K562 (cell line): ENCODE measurements around the gene MOXD1. TPM values are rescaled to one million over a fixed set of nuclear protein-coding genes. Genes with fewer than 3 reads are reported as not detected.

Source experiments
- ATAC-seq: fragments of 200-7000 bp; cut with Tn5 transposase; 3 replicates; pipeline ENCODE4 v1.9.1; 2020; ENCODE audit warnings: moderate library complexity
- BruUV-seq: library from RNA; stranded (reverse); fragments of 400-500 nt; replicated peaks from 2 replicates; lab custom pipeline; 2021; lab: Mats Ljungman, UMichigan
- CTCF ChIA-PET: fragments of 300-600 bp; formaldehyde crosslinking; extraction: SDS; loops from one replicate; lab custom pipeline; 2021; ENCODE audit warnings: low intra/inter-chr PET ratio; lab: Yijun Ruan, JAX
- POLR2A ChIA-PET: fragments of 300-600, 350-650 bp; sonication (Branson Sonifier 250); formaldehyde crosslinking; extraction: SDS; loops from one replicate; lab custom pipeline; 2021; ENCODE audit warnings: antibody characterized with exemption, inconsistent platforms; lab: Yijun Ruan, JAX
- DNase-seq, 4 experiments: peaks; one replicate each; pipeline versions ENCODE4 v3.0.0 to v3.0.0-alpha.2; 2011 to 2018; ENCODE audit warnings: low spot score in 3 of 4, mixed read lengths in 3 of 4; ENCODE audit errors: extremely low read depth in 1 of 4
- FAIRE-seq: peaks from 2 replicates; lab custom pipeline; 2011; peaks lifted over from hg19 to GRCh38; lab: Jason Lieb, UNC
- H2AFZ ChIP-seq: 2 replicates; pipeline ENCODE4 v1.6.0; 2011; ENCODE audit warnings: low read depth, low read length, control low read depth, inconsistent platforms
- H3K27ac ChIP-seq: fragments of 200-600 bp; 3 replicates; pipeline ENCODE4 v1.8.0; 2011; ENCODE audit warnings: low read depth, mild to moderate bottlenecking, control low read depth, inconsistent platforms, low read length, moderate library complexity, mixed read lengths; ENCODE audit errors: extremely low read depth
- H3K27me3 ChIP-seq, 2 experiments: fragments of 300-600 bp in 1 of 2; 2 replicates in 1 of 2; 3 replicates in 1 of 2; pipeline versions ENCODE4 v1.6.0 to v1.8.0; 2011; ENCODE audit warnings: inconsistent platforms in 2 of 2, low read length in 2 of 2, mild to moderate bottlenecking in 1 of 2, mixed read lengths in 1 of 2, moderate library complexity in 1 of 2; ENCODE audit not compliant: control insufficient read depth in 2 of 2, insufficient read depth in 2 of 2
- H3K36me3 ChIP-seq: fragments of 300-600 bp; 3 replicates; pipeline ENCODE4 v1.8.0; 2011; ENCODE audit warnings: mild to moderate bottlenecking, low read length, inconsistent platforms; ENCODE audit not compliant: control insufficient read depth, insufficient read depth
- H3K4me1 ChIP-seq, 2 experiments: fragments of 200-600 bp in 1 of 2; replicated peaks in 1 of 2; 2 replicates in 1 of 2; 3 replicates in 1 of 2; pipeline versions ENCODE4 v1.5.1 to v1.8.0; 2011; ENCODE audit warnings: inconsistent platforms in 2 of 2, low read length in 2 of 2, mild to moderate bottlenecking in 1 of 2, mixed read lengths in 1 of 2, moderate library complexity in 1 of 2; ENCODE audit not compliant: control insufficient read depth in 2 of 2, insufficient read depth in 2 of 2
- H3K4me2 ChIP-seq: 2 replicates; pipeline ENCODE4 v1.6.1; 2011; ENCODE audit warnings: low read length, control low read depth, inconsistent platforms, mixed read lengths; ENCODE audit not compliant: insufficient read depth
- H3K4me3 ChIP-seq: fragments of 200-600 bp; sonication (generic), shearing (Covaris generic); 2 replicates; pipeline ENCODE4 v1.5.1; 2016; ENCODE audit warnings: control low read depth, inconsistent platforms
- H3K79me2 ChIP-seq: fragments of 200-600 bp; 3 replicates; pipeline ENCODE4 v1.8.0; 2011; ENCODE audit warnings: low read length, inconsistent platforms; ENCODE audit not compliant: control insufficient read depth, insufficient read depth
- H3K9ac ChIP-seq, 2 experiments: 2 replicates each; pipeline versions ENCODE4 v1.6.0 to v1.6.1; 2011; ENCODE audit warnings: low read depth in 2 of 2, low read length in 2 of 2, control low read depth in 1 of 2, inconsistent platforms in 1 of 2, mild to moderate bottlenecking in 1 of 2, mixed read lengths in 1 of 2; ENCODE audit not compliant: insufficient read depth in 1 of 2
- H3K9me1 ChIP-seq: one replicate; pipeline ENCODE4 v1.6.0; 2011; ENCODE audit warnings: inconsistent platforms, mild to moderate bottlenecking, low read length, moderate library complexity; ENCODE audit not compliant: control insufficient read depth, insufficient read depth
- H3K9me3 ChIP-seq: replicated peaks from 2 replicates; pipeline ENCODE4 v1.5.1; 2011; ENCODE audit warnings: low read depth, low read length, inconsistent platforms; ENCODE audit not compliant: control insufficient read depth, insufficient read depth
- H4K20me1 ChIP-seq: replicated peaks from 2 replicates; pipeline ENCODE4 v1.6.1; 2011; ENCODE audit warnings: low read length, inconsistent platforms, mixed read lengths; ENCODE audit not compliant: control insufficient read depth, insufficient read depth
- HNRNPLL ChIP-seq: fragments of 200-400 bp; formaldehyde crosslinking; IDR thresholded peaks from 2 replicates; pipeline ENCODE4 v1.6.1; 2017; ENCODE audit warnings: low read length, low read depth, mild to moderate bottlenecking; ENCODE audit not compliant: poor library complexity, severe bottlenecking
- L3MBTL2 ChIP-seq: fragments of 450-650 bp; IDR thresholded peaks from 2 replicates; pipeline ENCODE4 v1.6.1; 2016; ENCODE audit warnings: mild to moderate bottlenecking, moderate library complexity
- MEIS2 ChIP-seq: fragments of 450-650 bp; IDR thresholded peaks from 2 replicates; pipeline ENCODE4 v1.6.1; 2014; ENCODE audit warnings: mild to moderate bottlenecking; ENCODE audit not compliant: partially characterized antibody
- POLR2AphosphoS5 ChIP-seq: IDR thresholded peaks from 2 replicates; pipeline ENCODE4 v1.6.1; 2011; ENCODE audit warnings: mild to moderate bottlenecking, low read depth, low read length, moderate library complexity; ENCODE audit not compliant: control insufficient read depth, insufficient read depth
- SMC3 ChIP-seq: conservative IDR thresholded peaks from 2 replicates; pipeline ENCODE4 v1.6.1; 2011; ENCODE audit warnings: low read depth, low read length, improper control_type of control experiment; ENCODE audit not compliant: insufficient read depth
- SRSF1 ChIP-seq: fragments of 200-400 bp; formaldehyde crosslinking; IDR thresholded peaks from 2 replicates; pipeline ENCODE4 v1.6.1; 2017; ENCODE audit warnings: mild to moderate bottlenecking, low read depth, low read length, moderate library complexity
- ZNF41 ChIP-seq: fragments of 250-450 bp; sonication (Bioruptor Pico); conservative IDR thresholded peaks from 2 replicates; pipeline ENCODE4 v1.4.0; 2020; ENCODE audit warnings: mild to moderate bottlenecking
- ZNF431 ChIP-seq: sonication (generic); formaldehyde crosslinking; IDR thresholded peaks from 2 replicates; pipeline ENCODE4 v1.8.0; 2022; ENCODE audit warnings: mild to moderate bottlenecking, missing genetic modification reagents
- WGBS: fragments of 100-300 bp; shearing (Covaris generic); methylation state at CpG from one replicate; pipeline ENCODE4 v1.1.6; 2016; ENCODE audit warnings: low coverage, mixed read lengths; ENCODE audit not compliant: insufficient coverage; ENCODE audit errors: missing lambda C conversion rate; 5-methylcytosine and 5-hydroxymethylcytosine counted together
- in situ Hi-C: fragments of 300-500 bp; cut with MboI; formaldehyde crosslinking; loops from 4 replicates; pipeline ENCODE4 v1.15.0; 2018; ENCODE audit warnings: inconsistent platforms, mixed read lengths
- intact Hi-C: fragments of 100-400 bp; cut with micrococcal nuclease; formaldehyde crosslinking; loops from 2 replicates; pipeline ENCODE4 v1.14.2; 2022
- polyA plus RNA-seq, 8 experiments: library from polyadenylated mRNA; depleted of rRNA in 4 of 8; stranded (reverse) in 5 of 8; unstranded in 3 of 8; fragments of >200 nt; fragmentation: Nextera tagmentation in 2 of 8; fragmentation: Illumina TruSeq in 1 of 8; extraction: Ambion mirVana in 2 of 8; extraction: Trizol in 1 of 8; gene quantifications; 2 replicates each; pipeline versions ENCODE4 v1.2.1 to v1.2.3, GENCODE V29; 2011 to 2014; ENCODE audit warnings: inconsistent platforms in 1 of 8, missing spikeins in 1 of 8
- total RNA-seq, 7 experiments: library from RNA; depleted of rRNA in 6 of 7; stranded (reverse); fragments of >200 nt in 6 of 7; fragmentation: Illumina TruSeq in 2 of 7; extraction: Trizol in 2 of 7; gene quantifications; 2 replicates each; pipeline versions ENCODE4 v1.2.1 to v1.2.3, GENCODE V29; 2011 to 2021; ENCODE audit warnings: low replicate concordance in 1 of 7

Gene MOXD1
- total and polyA plus RNA-seq, 9 of the 15 experiments (the other 6 are each of a cell fraction or from before 2014, with no cell fraction given): not detected

DNA sequence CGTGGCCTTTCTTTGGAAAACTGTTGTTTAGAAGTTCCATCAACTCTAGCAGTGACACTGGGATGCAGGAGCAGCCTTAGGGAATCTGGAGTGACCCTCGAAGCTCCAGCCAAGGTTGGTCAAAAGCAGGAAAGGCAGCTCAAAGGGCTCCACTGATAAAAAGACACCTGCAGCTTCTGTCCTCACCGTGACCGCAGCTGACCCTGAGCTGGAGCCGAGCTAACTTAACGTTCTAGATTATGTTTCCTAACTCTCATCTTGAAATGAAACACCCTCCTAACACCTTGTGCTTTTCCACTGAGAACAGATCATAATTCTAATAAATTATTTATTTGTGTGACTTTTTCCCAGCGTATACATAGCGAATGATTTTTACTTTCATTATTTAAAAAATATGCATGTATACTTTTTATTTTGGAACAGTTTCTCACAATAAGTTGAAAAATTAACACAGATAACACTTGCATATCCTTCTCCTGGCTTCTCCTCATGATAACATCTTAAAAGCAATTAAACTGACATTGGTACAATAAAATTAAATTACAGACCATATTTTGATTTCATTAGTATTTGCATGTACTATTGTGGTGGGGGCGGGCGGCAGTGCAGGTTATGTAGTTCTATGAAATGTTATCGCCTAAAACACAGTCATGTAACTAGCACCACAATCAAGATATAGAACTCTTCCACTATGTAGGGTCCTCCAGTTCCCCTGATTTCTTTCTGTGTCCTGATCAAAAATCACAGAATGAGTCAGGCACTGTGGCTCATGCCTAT lies 116.1 kb downstream of the MOXD1 start (continued):
- TF ChIP-seq SRSF1 (no peak), MEIS2 (no peak), L3MBTL2 (no peak)
- TF ChIP-seq, all 486 proteins: peak for 0

DNA sequence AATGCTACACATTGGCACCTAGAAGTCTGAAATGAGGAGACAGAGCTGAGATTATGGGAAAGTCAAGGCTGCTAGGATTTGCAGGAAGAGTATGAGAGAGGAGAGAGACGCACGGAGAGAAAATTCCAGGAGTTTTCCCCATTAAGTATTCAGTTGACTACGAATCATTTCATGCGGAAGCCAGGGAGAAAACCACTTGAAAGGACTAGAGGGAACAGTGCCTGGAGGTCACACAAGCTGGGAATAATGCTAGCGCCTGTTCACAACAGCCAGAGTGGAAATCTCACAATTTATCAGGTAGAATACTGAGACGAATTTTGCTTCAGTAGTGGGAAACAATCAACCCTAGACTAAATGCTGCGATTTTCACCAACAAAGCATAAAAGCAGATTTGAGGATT lies 118.6 kb downstream of the MOXD1 start:
- no peak overlapping the region for H3K4me2 ChIP-seq
- H3K9me3 ChIP-seq: no peaks in the 10 kb centered on the region
- ATAC-seq: no peak
- H3K27me3 ChIP-seq: no peaks in the 10 kb centered on the region
- H4K20me1 ChIP-seq: no peaks in the 10 kb centered on the region
- no peaks in the 10 kb centered on the region for H3K79me2 ChIP-seq
- H3K9me1 ChIP-seq: no peaks in the 10 kb centered on the region
- no peaks in the 10 kb centered on the region for H3K36me3 ChIP-seq
- DNase-seq: no peak
- no peak for TF ChIP-seq ZNF431 (CRISPR knock-in tag)
- TF ChIP-seq SMC3: no peak
- no peak for TF ChIP-seq HNRNPLL
- TF ChIP-seq ZNF41 (CRISPR knock-in tag): no peak
- TF ChIP-seq POLR2AphosphoS5: no peak
- no peak overlapping the region for H3K9ac ChIP-seq
- H3K4me1 ChIP-seq: no peaks in the 10 kb centered on the region
- ChIA-PET CTCF (no interaction called here), POLR2A (no interaction called here)
- in situ Hi-C loops (loop anchor here (25.0 kb wide), 1 partner anchor 480 kb away; the partner anchor contains the start of gene VNN2), intact Hi-C loops (no loop called here)
- FAIRE-seq: no peak
- no peak overlapping the region for H3K27ac ChIP-seq
- BruUV-seq: no TSS peak
- H3K4me3 ChIP-seq: no peak overlapping the region
- H2AFZ ChIP-seq: no peak overlapping the region
- WGBS: 1% methylated on average over 7 of the region's 7 CpGs
